HEK293 (cell line): Measurements from ENCODE around the gene CAV2.

Source experiments
- CTCF ChIP-seq: fragments of 450-650 bp; formaldehyde crosslinking; IDR thresholded peaks from 2 replicates; pipeline ENCODE4 v1.5.1; 2016; ENCODE audit warnings: missing biosample characterization, missing genetic modification characterization
- HIC1 ChIP-seq: fragments of 450-650 bp; formaldehyde crosslinking; IDR thresholded peaks from 2 replicates; pipeline ENCODE4 v1.5.1; 2016; ENCODE audit warnings: missing biosample characterization, missing genetic modification characterization
- INSM2 ChIP-seq: fragments of 450-650 bp; formaldehyde crosslinking; IDR thresholded peaks from 2 replicates; pipeline ENCODE4 v1.5.1; 2016; ENCODE audit warnings: missing biosample characterization, missing genetic modification characterization
- KLF7 ChIP-seq: fragments of 450-650 bp; formaldehyde crosslinking; IDR thresholded peaks from 2 replicates; pipeline ENCODE4 v1.5.1; 2016; ENCODE audit warnings: missing biosample characterization, missing genetic modification characterization, borderline replicate concordance
- REPIN1 ChIP-seq: fragments of 450-650 bp; formaldehyde crosslinking; IDR thresholded peaks from 2 replicates; pipeline ENCODE4 v1.5.1; 2017; ENCODE audit warnings: missing biosample characterization, missing genetic modification characterization, low read depth
- YY1 ChIP-seq: fragments of 450-650 bp; formaldehyde crosslinking; IDR thresholded peaks from 2 replicates; pipeline ENCODE4 v1.5.1; 2018; ENCODE audit warnings: missing biosample characterization, missing genetic modification characterization
- ZBTB7A ChIP-seq: fragments of 450-650 bp; formaldehyde crosslinking; IDR thresholded peaks from 2 replicates; pipeline ENCODE4 v1.5.1; 2016; ENCODE audit warnings: low read depth, missing biosample characterization, missing genetic modification characterization
- ZNF138 ChIP-seq: fragments of 450-650 bp; formaldehyde crosslinking; IDR thresholded peaks from 2 replicates; pipeline ENCODE4 v1.5.1; 2016; ENCODE audit warnings: missing biosample characterization, missing genetic modification characterization, borderline replicate concordance
- ZNF426 ChIP-seq: fragments of 450-650 bp; formaldehyde crosslinking; IDR thresholded peaks from 2 replicates; pipeline ENCODE4 v1.5.1; 2017; ENCODE audit warnings: missing biosample characterization, missing genetic modification characterization, mild to moderate bottlenecking, inconsistent platforms, moderate library complexity

- TF ChIP-seq ZBTB7A (tag by site-specific recombination) = no peak
- TF ChIP-seq INSM2 (tag by site-specific recombination) = no peak
- no peak for TF ChIP-seq REPIN1 (tag by site-specific recombination)
- TF ChIP-seq CTCF = no peak
- TF ChIP-seq KLF7 (tag by site-specific recombination) = no peak
- no peak for TF ChIP-seq ZNF426
- TF ChIP-seq YY1 = no peak
- TF ChIP-seq ZNF138 (tag by site-specific recombination) = no peak
- TF ChIP-seq HIC1 (tag by site-specific recombination) = no peak
Observed at GRCh38 chr7:116449950-116450349, 49.6 kb upstream of the CAV2 start.
